K562 (cell line): ENCODE results near the gene CAMK1D. TPM values are rescaled to one million over a fixed set of nuclear protein-coding genes. Genes with fewer than 3 reads are reported as not detected.

ENCODE experiments used
- ATAC-seq: fragments of 200-7000 bp; cut with Tn5 transposase; 3 replicates; pipeline ENCODE4 v1.9.1; 2020; ENCODE audit warnings: moderate library complexity
- BruUV-seq: library from RNA; stranded (reverse); fragments of 400-500 nt; replicated peaks from 2 replicates; lab custom pipeline; 2021; lab: Mats Ljungman, UMichigan
- CTCF ChIA-PET: fragments of 300-600 bp; formaldehyde crosslinking; extraction: SDS; loops from one replicate; lab custom pipeline; 2021; ENCODE audit warnings: low intra/inter-chr PET ratio; lab: Yijun Ruan, JAX
- POLR2A ChIA-PET: fragments of 300-600, 350-650 bp; sonication (Branson Sonifier 250); formaldehyde crosslinking; extraction: SDS; loops from one replicate; lab custom pipeline; 2021; ENCODE audit warnings: antibody characterized with exemption, inconsistent platforms; lab: Yijun Ruan, JAX
- DNase-seq, 4 experiments: peaks; one replicate each; pipeline versions ENCODE4 v3.0.0 to v3.0.0-alpha.2; 2011 to 2018; ENCODE audit warnings: low spot score in 3 of 4, mixed read lengths in 3 of 4; ENCODE audit errors: extremely low read depth in 1 of 4
- FAIRE-seq: peaks from 2 replicates; lab custom pipeline; 2011; peaks lifted over from hg19 to GRCh38; lab: Jason Lieb, UNC
- H2AFZ ChIP-seq: 2 replicates; pipeline ENCODE4 v1.6.0; 2011; ENCODE audit warnings: low read depth, low read length, control low read depth, inconsistent platforms
- H3K27ac ChIP-seq: fragments of 200-600 bp; 3 replicates; pipeline ENCODE4 v1.8.0; 2011; ENCODE audit warnings: low read depth, mild to moderate bottlenecking, control low read depth, inconsistent platforms, low read length, moderate library complexity, mixed read lengths; ENCODE audit errors: extremely low read depth
- H3K27me3 ChIP-seq, 2 experiments: fragments of 300-600 bp in 1 of 2; 2 replicates in 1 of 2; 3 replicates in 1 of 2; pipeline versions ENCODE4 v1.6.0 to v1.8.0; 2011; ENCODE audit warnings: inconsistent platforms in 2 of 2, low read length in 2 of 2, mild to moderate bottlenecking in 1 of 2, mixed read lengths in 1 of 2, moderate library complexity in 1 of 2; ENCODE audit not compliant: control insufficient read depth in 2 of 2, insufficient read depth in 2 of 2
- H3K36me3 ChIP-seq: fragments of 300-600 bp; 3 replicates; pipeline ENCODE4 v1.8.0; 2011; ENCODE audit warnings: mild to moderate bottlenecking, low read length, inconsistent platforms; ENCODE audit not compliant: control insufficient read depth, insufficient read depth
- H3K4me1 ChIP-seq, 2 experiments: fragments of 200-600 bp in 1 of 2; replicated peaks in 1 of 2; 2 replicates in 1 of 2; 3 replicates in 1 of 2; pipeline versions ENCODE4 v1.5.1 to v1.8.0; 2011; ENCODE audit warnings: inconsistent platforms in 2 of 2, low read length in 2 of 2, mild to moderate bottlenecking in 1 of 2, mixed read lengths in 1 of 2, moderate library complexity in 1 of 2; ENCODE audit not compliant: control insufficient read depth in 2 of 2, insufficient read depth in 2 of 2
- H3K4me2 ChIP-seq: 2 replicates; pipeline ENCODE4 v1.6.1; 2011; ENCODE audit warnings: low read length, control low read depth, inconsistent platforms, mixed read lengths; ENCODE audit not compliant: insufficient read depth
- H3K4me3 ChIP-seq: fragments of 200-600 bp; sonication (generic), shearing (Covaris generic); 2 replicates; pipeline ENCODE4 v1.5.1; 2016; ENCODE audit warnings: control low read depth, inconsistent platforms
- H3K79me2 ChIP-seq: fragments of 200-600 bp; 3 replicates; pipeline ENCODE4 v1.8.0; 2011; ENCODE audit warnings: low read length, inconsistent platforms; ENCODE audit not compliant: control insufficient read depth, insufficient read depth
- H3K9ac ChIP-seq, 2 experiments: 2 replicates each; pipeline versions ENCODE4 v1.6.0 to v1.6.1; 2011; ENCODE audit warnings: low read depth in 2 of 2, low read length in 2 of 2, control low read depth in 1 of 2, inconsistent platforms in 1 of 2, mild to moderate bottlenecking in 1 of 2, mixed read lengths in 1 of 2; ENCODE audit not compliant: insufficient read depth in 1 of 2
- H3K9me1 ChIP-seq: one replicate; pipeline ENCODE4 v1.6.0; 2011; ENCODE audit warnings: inconsistent platforms, mild to moderate bottlenecking, low read length, moderate library complexity; ENCODE audit not compliant: control insufficient read depth, insufficient read depth
- H3K9me3 ChIP-seq: replicated peaks from 2 replicates; pipeline ENCODE4 v1.5.1; 2011; ENCODE audit warnings: low read depth, low read length, inconsistent platforms; ENCODE audit not compliant: control insufficient read depth, insufficient read depth
- H4K20me1 ChIP-seq: replicated peaks from 2 replicates; pipeline ENCODE4 v1.6.1; 2011; ENCODE audit warnings: low read length, inconsistent platforms, mixed read lengths; ENCODE audit not compliant: control insufficient read depth, insufficient read depth
- CREB5 ChIP-seq: fragments of 250-450 bp; sonication (Bioruptor Pico); IDR thresholded peaks from 2 replicates; pipeline ENCODE4 v1.5.0; 2020; ENCODE audit warnings: mild to moderate bottlenecking
- EGR1 ChIP-seq: fragments of 450-650 bp; conservative IDR thresholded peaks from 2 replicates; pipeline ENCODE4 v1.6.1; 2017; ENCODE audit warnings: mild to moderate bottlenecking
- MBD1 ChIP-seq: fragments of 250-450 bp; sonication (Bioruptor Pico); IDR thresholded peaks from 2 replicates; pipeline ENCODE4 v1.8.0; 2022; ENCODE audit warnings: inconsistent platforms
- SMAD3 ChIP-seq: fragments of 450-650 bp; formaldehyde crosslinking; conservative IDR thresholded peaks from 2 replicates; pipeline ENCODE4 v1.4.0; 2020; ENCODE audit warnings: mild to moderate bottlenecking
- SRSF7 ChIP-seq: fragments of 200-400 bp; formaldehyde crosslinking; optimal IDR thresholded peaks from 2 replicates; pipeline ENCODE3; 2017; ENCODE audit warnings: mild to moderate bottlenecking, low read depth, low read length
- TOE1 ChIP-seq, 2 experiments: fragments of 450-650 bp in 1 of 2; sonication (generic) in 1 of 2; formaldehyde crosslinking in 1 of 2; IDR thresholded peaks; 2 replicates each; pipeline versions ENCODE4 v1.7.1 to v1.8.0; 2016 to 2022; ENCODE audit warnings: borderline replicate concordance in 2 of 2, mild to moderate bottlenecking in 2 of 2, antibody characterized with exemption in 1 of 2, inconsistent platforms in 1 of 2, low read depth in 1 of 2, missing genetic modification reagents in 1 of 2, moderate library complexity in 1 of 2
- ZNF764 ChIP-seq: fragments of 250-450 bp; sonication (Bioruptor Pico); IDR thresholded peaks from 2 replicates; pipeline ENCODE4 v1.4.0; 2020; ENCODE audit warnings: low read depth, mild to moderate bottlenecking, moderate library complexity
- WGBS: fragments of 100-300 bp; shearing (Covaris generic); methylation state at CpG from one replicate; pipeline ENCODE4 v1.1.6; 2016; ENCODE audit warnings: low coverage, mixed read lengths; ENCODE audit not compliant: insufficient coverage; ENCODE audit errors: missing lambda C conversion rate; 5-methylcytosine and 5-hydroxymethylcytosine counted together
- in situ Hi-C: fragments of 300-500 bp; cut with MboI; formaldehyde crosslinking; loops from 4 replicates; pipeline ENCODE4 v1.15.0; 2018; ENCODE audit warnings: inconsistent platforms, mixed read lengths
- intact Hi-C: fragments of 100-400 bp; cut with micrococcal nuclease; formaldehyde crosslinking; loops from 2 replicates; pipeline ENCODE4 v1.14.2; 2022
- polyA plus RNA-seq, 8 experiments: library from polyadenylated mRNA; depleted of rRNA in 4 of 8; stranded (reverse) in 5 of 8; unstranded in 3 of 8; fragments of >200 nt; fragmentation: Nextera tagmentation in 2 of 8; fragmentation: Illumina TruSeq in 1 of 8; extraction: Ambion mirVana in 2 of 8; extraction: Trizol in 1 of 8; gene quantifications; 2 replicates each; pipeline versions ENCODE4 v1.2.1 to v1.2.3, GENCODE V29; 2011 to 2014; ENCODE audit warnings: inconsistent platforms in 1 of 8, missing spikeins in 1 of 8
- total RNA-seq, 7 experiments: library from RNA; depleted of rRNA in 6 of 7; stranded (reverse); fragments of >200 nt in 6 of 7; fragmentation: Illumina TruSeq in 2 of 7; extraction: Trizol in 2 of 7; gene quantifications; 2 replicates each; pipeline versions ENCODE4 v1.2.1 to v1.2.3, GENCODE V29; 2011 to 2021; ENCODE audit warnings: low replicate concordance in 1 of 7
- TF ChIP-seq, protein P1 (sequence below): fragments of 450-650 bp; IDR thresholded peaks from 2 replicates; pipeline ENCODE4 v1.7.0; 2016; ENCODE audit warnings: borderline replicate concordance

CAMK1D gene
- total and polyA plus RNA-seq, 9 of the 15 experiments (the other 6 are each of a cell fraction or from before 2014, with no cell fraction given): 0.12 to 0.24 (median 0.20) TPM; not detected in 5

DNA sequence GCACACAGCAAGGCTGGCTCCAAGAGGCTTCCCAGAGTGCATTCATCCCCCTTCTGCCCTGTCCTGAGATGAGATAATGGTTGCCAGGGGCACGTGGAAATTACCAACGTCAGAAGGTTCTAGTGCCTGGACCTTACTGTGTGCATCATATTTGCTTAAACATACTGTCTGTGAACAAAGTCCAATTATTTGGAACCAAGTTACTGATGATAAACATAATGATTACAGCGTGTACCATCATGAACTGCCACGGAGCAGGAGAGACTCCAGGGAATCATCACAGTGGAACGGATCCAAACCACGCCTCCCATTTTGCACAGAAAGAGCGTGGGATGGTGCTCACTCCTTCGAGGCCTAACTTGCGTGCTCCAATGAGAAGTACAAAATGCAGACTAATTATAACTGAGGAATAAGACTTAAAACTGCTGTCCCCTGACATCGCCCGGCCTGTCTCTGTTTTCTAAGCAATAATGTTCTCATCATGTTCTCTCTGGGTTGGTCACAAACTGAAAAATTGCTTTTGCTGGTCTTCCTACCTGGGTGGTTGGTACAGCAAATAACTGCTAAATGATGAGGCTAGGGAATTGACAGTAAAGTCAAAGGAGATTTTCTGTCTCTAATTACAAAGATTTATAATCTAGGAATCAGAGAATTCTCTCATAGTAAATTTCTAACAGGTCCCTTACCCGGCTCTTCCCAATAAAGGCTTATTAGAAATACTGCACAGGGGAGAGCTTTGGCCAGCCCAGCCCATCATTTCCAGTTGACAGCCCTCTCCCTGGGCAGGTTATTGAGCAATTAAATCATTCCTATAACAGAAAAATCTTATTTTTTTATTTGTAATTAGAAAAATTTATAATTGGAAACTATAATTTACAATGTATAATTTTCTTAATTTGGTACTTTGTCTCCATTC is 182.2 kb downstream of the CAMK1D start:
- Histone ChIP-seq H3K4me3 (no peak overlapping the region), H3K36me3 (no peaks in the 10 kb centered on the region), H3K27ac (no peak overlapping the region), H2AFZ (no peak overlapping the region), H3K79me2 (no peaks in the 10 kb centered on the region), H3K9me1 (no peaks in the 10 kb centered on the region), H3K9ac (no peak overlapping the region), H3K4me2 (no peak overlapping the region), H3K9me3 (no peaks in the 10 kb centered on the region), H4K20me1 (no peaks in the 10 kb centered on the region), H3K4me1 (no peaks in the 10 kb centered on the region), H3K27me3 (peaks cover 2 to 35% of the 10 kb centered on the region in 2 experiments; a peak in 3 of 5 replicates)
- in situ Hi-C loops: no loop called here
- TF ChIP-seq SRSF7 (no peak), EGR1 (peak; percentile 27; the same call in 1 of the 2 replicates)
- no peak for DNase-seq
- 3% methylated on average over 12 of the region's 12 CpGs for WGBS
- POLR2A ChIA-PET: no interaction called here
- no peak for ATAC-seq
- CTCF ChIA-PET: no interaction called here
- BruUV-seq: no TSS peak
- intact Hi-C loops: no loop called here
- no peak for FAIRE-seq

DNA sequence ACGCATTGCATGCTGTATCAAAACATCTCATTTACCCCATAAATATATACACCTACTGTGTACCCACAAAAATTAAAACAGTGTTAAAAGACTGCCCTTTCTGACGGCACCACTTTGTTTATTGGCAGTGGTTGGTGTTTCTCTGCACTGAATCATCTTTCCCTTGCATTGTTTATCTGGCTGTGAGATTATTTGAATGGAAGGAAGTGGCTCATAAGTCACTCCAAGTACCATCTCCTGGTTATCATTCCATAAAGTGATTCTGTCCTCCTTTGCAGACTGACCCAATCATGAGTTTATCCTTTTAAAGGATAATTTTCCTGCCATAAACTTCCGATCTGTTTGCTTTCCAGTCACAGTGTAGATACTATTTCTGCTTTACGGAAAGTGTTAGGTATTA is 183.8 kb downstream of the CAMK1D start:
- no peaks in the 10 kb centered on the region for H3K9me1 ChIP-seq
- no TSS peak for BruUV-seq
- no peaks in the 10 kb centered on the region for H3K79me2 ChIP-seq
- in situ Hi-C loops: no loop called here
- no peaks in the 10 kb centered on the region for H4K20me1 ChIP-seq
- H3K4me2 ChIP-seq: no peak overlapping the region
- H3K36me3 ChIP-seq: no peaks in the 10 kb centered on the region
- WGBS: 7% methylated on average over 4 of the region's 4 CpGs
- CTCF ChIA-PET: no interaction called here
- H3K9me3 ChIP-seq: no peaks in the 10 kb centered on the region
- H3K27ac ChIP-seq: no peak overlapping the region
- no peak for FAIRE-seq
- no peak for DNase-seq
- ATAC-seq: no peak
- H3K4me1 ChIP-seq: no peaks in the 10 kb centered on the region
- H3K4me3 ChIP-seq: no peak overlapping the region
- POLR2A ChIA-PET: no interaction called here
- no peak overlapping the region for H2AFZ ChIP-seq
- intact Hi-C loops: no loop called here
- no peak overlapping the region for H3K9ac ChIP-seq
- peaks cover 6 to 42% of the 10 kb centered on the region in 2 experiments; a peak in 4 of 5 replicates for H3K27me3 ChIP-seq
- TF ChIP-seq ZNF764 (no peak), CREB5 (no peak), SMAD3 (CRISPR knock-in tag) (no peak), TOE1 (IDR thresholded peaks at IDR 0.05; ENCODE audit: borderline replicate concordance) (no peak), TOE1 (CRISPR knock-in tag; IDR thresholded peaks at IDR 0.05; ENCODE audit: borderline replicate concordance, low read depth) (no peak), MBD1 (CRISPR knock-in tag) (no peak)
- TF ChIP-seq, protein P1, sequence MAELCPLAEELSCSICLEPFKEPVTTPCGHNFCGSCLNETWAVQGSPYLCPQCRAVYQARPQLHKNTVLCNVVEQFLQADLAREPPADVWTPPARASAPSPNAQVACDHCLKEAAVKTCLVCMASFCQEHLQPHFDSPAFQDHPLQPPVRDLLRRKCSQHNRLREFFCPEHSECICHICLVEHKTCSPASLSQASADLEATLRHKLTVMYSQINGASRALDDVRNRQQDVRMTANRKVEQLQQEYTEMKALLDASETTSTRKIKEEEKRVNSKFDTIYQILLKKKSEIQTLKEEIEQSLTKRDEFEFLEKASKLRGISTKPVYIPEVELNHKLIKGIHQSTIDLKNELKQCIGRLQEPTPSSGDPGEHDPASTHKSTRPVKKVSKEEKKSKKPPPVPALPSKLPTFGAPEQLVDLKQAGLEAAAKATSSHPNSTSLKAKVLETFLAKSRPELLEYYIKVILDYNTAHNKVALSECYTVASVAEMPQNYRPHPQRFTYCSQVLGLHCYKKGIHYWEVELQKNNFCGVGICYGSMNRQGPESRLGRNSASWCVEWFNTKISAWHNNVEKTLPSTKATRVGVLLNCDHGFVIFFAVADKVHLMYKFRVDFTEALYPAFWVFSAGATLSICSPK: no peak
